ENCODE data around the gene PCSK6. TPM values are rescaled to one million over a fixed set of nuclear protein-coding genes. Genes with fewer than 3 reads are reported as not detected.

Gene PCSK6
- total RNA-seq, 2 experiments from 2014 or later: 0.28 TPM; not detected in 1

GRCh38 chr15:101310161-101310480, 179.4 kb downstream of the PCSK6 start:
- no peak for TF ChIP-seq CTCF (IDR thresholded peaks at IDR 0.05)
- Histone ChIP-seq H3K4me3 (ENCODE audit: low read length) (no peak overlapping the region), H3K27me3 (ENCODE audit: control insufficient read depth in 1 of 2, insufficient read depth in 2 of 2, low read length in 2 of 2) (peaks cover 0 to 2% of the 10 kb centered on the region in 2 experiments), H3K9me3 (ENCODE audit: control insufficient read depth in 1 of 2, insufficient read depth in 1 of 2, low read length in 2 of 2) (no peaks in the 10 kb centered on the region), H3K4me1 (ENCODE audit: insufficient read depth, low read length) (no peaks in the 10 kb centered on the region), H3K36me3 (ENCODE audit: insufficient read depth, low read length) (no peaks in the 10 kb centered on the region), H3K27ac (ENCODE audit: low read depth in 1 of 2, low read length in 2 of 2) (no peak overlapping the region)
- Mint-ChIP-seq H3K9me3 (no peaks in the 10 kb centered on the region), H3K4me3 (no peak overlapping the region), H3K27ac (no peak overlapping the region), H3K27me3 (peaks cover 10% of the 10 kb centered on the region), H3K4me1 (ENCODE audit: low read depth) (no peaks in the 10 kb centered on the region), H3K36me3 (ENCODE audit: low read depth) (no peaks in the 10 kb centered on the region)
- peak in 1 of 14 experiments; percentile 25 for DNase-seq
- ChIA-PET POLR2A (no interaction called here), CTCF (no interaction called here)
- intact Hi-C loops (cut with DNase I, micrococcal nuclease): no loop called here
- no peak for ATAC-seq (ENCODE audit: poor library complexity)

- H3K9me3 ChIP-seq (ENCODE audit: control insufficient read depth in 1 of 2, insufficient read depth in 1 of 2, low read length in 2 of 2): no peaks in the 10 kb centered on the region
- Mint-ChIP-seq H3K4me1 (ENCODE audit: low read depth) (no peaks in the 10 kb centered on the region), H3K4me3 (no peak overlapping the region), H3K27me3 (peaks cover 10% of the 10 kb centered on the region), H3K36me3 (ENCODE audit: low read depth) (no peaks in the 10 kb centered on the region), H3K27ac (no peak overlapping the region), H3K9me3 (no peaks in the 10 kb centered on the region)
- CTCF ChIA-PET: interaction anchor here (1.4 kb wide), 1 partner anchor 9 kb away, joined by 4 read pairs; no protein-coding TSS in a partner anchor
- H3K4me3 ChIP-seq (ENCODE audit: low read length): no peak overlapping the region
- POLR2A ChIA-PET: no interaction called here
- H3K27ac ChIP-seq (ENCODE audit: low read depth in 1 of 2, low read length in 2 of 2): no peak overlapping the region
- TF ChIP-seq CTCF (IDR thresholded peaks at IDR 0.05): no peak
- no peaks in the 10 kb centered on the region for H3K36me3 ChIP-seq (ENCODE audit: insufficient read depth, low read length)
- no peaks in the 10 kb centered on the region for H3K4me1 ChIP-seq (ENCODE audit: insufficient read depth, low read length)
- intact Hi-C loops (cut with DNase I, micrococcal nuclease): no loop called here
- ATAC-seq (ENCODE audit: poor library complexity): no peak
- H3K27me3 ChIP-seq (ENCODE audit: control insufficient read depth in 1 of 2, insufficient read depth in 2 of 2, low read length in 2 of 2): peaks cover 0 to 2% of the 10 kb centered on the region in 2 experiments
- DNase-seq: peak in 1 of 14 experiments; percentile 28
Measured at GRCh38 chr15:101309436-101310160, 179.9 kb downstream of the PCSK6 start.

- peaks cover 0 to 2% of the 10 kb centered on the region in 2 experiments for H3K27me3 ChIP-seq (ENCODE audit: control insufficient read depth in 1 of 2, insufficient read depth in 2 of 2, low read length in 2 of 2)
- no peak for TF ChIP-seq CTCF (IDR thresholded peaks at IDR 0.05)
- ChIA-PET CTCF (interaction anchor here (1.4 kb wide), 1 partner anchor 9 kb away, joined by 4 read pairs; no protein-coding TSS in a partner anchor), POLR2A (no interaction called here)
- no peaks in the 10 kb centered on the region for H3K9me3 ChIP-seq (ENCODE audit: control insufficient read depth in 1 of 2, insufficient read depth in 1 of 2, low read length in 2 of 2)
- no peak overlapping the region for H3K27ac Mint-ChIP-seq
- H3K9me3 Mint-ChIP-seq: no peaks in the 10 kb centered on the region
- no peak for ATAC-seq (ENCODE audit: poor library complexity)
- H3K4me1 ChIP-seq (ENCODE audit: insufficient read depth, low read length): no peaks in the 10 kb centered on the region
- no peak overlapping the region for H3K4me3 ChIP-seq (ENCODE audit: low read length)
- H3K27ac ChIP-seq (ENCODE audit: low read depth in 1 of 2, low read length in 2 of 2): no peak overlapping the region
- peaks cover 6% of the 10 kb centered on the region for H3K27me3 Mint-ChIP-seq
- H3K36me3 Mint-ChIP-seq (ENCODE audit: low read depth): no peaks in the 10 kb centered on the region
- H3K4me3 Mint-ChIP-seq: no peak overlapping the region
- DNase-seq: peak in 1 of 14 experiments; percentile 19
- intact Hi-C loops (cut with DNase I, micrococcal nuclease): no loop called here
- no peaks in the 10 kb centered on the region for H3K4me1 Mint-ChIP-seq (ENCODE audit: low read depth)
- no peaks in the 10 kb centered on the region for H3K36me3 ChIP-seq (ENCODE audit: insufficient read depth, low read length)
Measured at GRCh38 chr15:101308604-101309435, 180.7 kb downstream of the PCSK6 start.

All from CD4-positive, alpha-beta T cell (primary cell).